ENCODE results near the gene PRAMEF18. TPM values are rescaled to one million over a fixed set of nuclear protein-coding genes. Genes with fewer than 3 reads are reported as not detected.

The PRAMEF18 gene, protein sequence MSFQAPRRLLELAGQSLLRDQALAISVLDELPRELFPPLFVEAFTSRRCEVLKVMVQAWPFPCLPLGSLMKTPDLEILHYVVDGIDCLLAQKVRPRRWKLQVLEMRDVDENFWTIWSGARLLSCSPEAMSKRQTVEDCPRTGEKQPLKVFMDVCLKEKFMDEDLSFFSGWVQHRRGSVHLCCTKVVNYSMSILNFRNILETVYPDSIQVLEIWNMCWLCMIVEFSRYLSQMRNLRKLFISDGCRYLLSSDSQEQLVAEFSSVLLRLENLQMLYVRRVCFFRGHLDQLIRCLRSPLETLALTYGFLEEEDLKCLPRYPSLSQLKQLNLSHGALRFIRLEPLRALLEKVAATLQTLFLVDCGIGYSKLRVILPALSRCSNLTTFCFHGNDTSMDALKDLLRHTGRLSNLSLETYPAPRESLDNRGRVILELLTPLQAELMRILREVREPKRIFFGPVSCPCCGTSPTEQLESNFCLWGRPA
- not detected for total RNA-seq

DNA sequence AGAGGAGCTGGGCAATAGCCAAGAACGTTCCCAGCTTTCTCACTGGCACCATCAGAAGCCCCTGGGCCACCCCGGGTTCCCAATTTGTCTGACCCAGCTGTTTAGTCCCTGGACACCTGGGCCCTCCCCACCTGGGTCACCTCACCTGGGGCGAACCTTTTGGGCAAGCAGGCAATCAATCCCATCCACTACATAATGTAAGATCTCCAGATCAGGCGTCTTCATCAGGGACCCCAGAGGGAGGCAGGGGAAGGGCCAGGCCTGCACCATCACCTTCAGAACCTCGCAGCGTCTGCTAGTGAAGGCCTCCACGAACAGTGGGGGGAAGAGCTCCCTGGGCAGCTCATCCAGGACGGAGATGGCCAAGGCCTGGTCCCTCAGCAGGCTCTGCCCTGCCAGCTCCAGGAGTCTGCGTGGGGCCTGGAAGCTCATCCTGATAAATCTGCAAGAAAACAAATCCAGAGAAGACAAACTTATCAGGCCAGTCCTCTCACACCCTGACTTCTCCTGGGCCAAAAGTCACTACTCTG, at the start of gene PRAMEF18:
Gene PRAMEF18 (minus strand): TSS at position 480 of the 530 bp plus-strand sequence. CDS start 48 bp downstream, at position 432.

DNA sequence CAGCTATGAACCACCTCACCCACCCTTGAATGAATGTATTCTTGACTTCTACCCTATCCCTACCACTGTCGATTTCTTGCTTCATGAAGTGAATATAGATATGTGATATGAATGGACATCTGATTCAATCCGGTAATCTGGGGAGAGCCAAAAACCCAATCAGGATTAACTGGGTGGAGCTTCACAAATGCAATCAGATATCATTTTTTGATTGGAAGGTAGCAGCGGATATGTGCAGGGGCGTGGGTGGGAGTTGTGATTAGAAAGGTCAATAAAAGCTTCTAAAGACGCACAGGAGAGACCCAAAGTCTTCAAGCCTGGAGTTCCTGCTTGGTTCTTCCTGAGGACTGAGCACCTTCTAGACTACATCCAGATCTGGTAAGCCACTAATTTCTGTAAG, 27.9 kb upstream of the PRAMEF18 start, which contains the start of gene PRAMEF5:
Gene PRAMEF5 (plus strand): TSS at position 301 of the 400 bp plus-strand sequence. CDS start 5,071 bp downstream, outside the sequence.

DNA sequence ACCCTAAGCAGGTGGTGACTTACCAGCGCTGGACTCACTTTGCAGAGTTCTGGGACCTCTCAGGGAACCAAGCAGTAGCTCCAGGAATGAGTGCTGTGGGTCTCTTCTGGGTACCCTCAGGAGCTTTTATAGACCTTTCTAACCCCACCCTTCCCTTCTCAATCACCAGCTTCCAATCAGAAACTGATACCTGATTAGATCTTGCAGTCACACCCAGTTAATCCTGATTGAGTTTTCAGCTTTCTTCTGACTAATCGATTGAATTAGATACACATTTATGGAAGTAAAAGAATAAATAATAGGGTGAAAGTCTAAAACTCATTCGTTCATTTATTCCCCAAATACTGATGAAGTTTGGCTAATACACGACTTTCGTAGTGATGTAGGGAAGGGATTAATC, 24.6 kb downstream of the PRAMEF18 start, which contains the start of gene PRAMEF13:
Gene PRAMEF13 (minus strand): TSS at position 101 of the 400 bp plus-strand sequence. CDS start 1,820 bp downstream, outside the sequence.

Other genes with a start within 250 kb of the PRAMEF18 start
- not detected for gene PRAMEF27, start 169.6 kb downstream of the PRAMEF18 start, total RNA-seq
- gene HNRNPCL3, start 165.4 kb downstream of the PRAMEF18 start, total RNA-seq = not detected
- gene PRAMEF25, start 155.4 kb downstream of the PRAMEF18 start, total RNA-seq = not detected
- gene HNRNPCL2, start 109.3 kb downstream of the PRAMEF18 start, total RNA-seq = not detected
- not detected for gene PRAMEF26, start 70.1 kb downstream of the PRAMEF18 start, total RNA-seq
- gene HNRNPCL4, start 60.5 kb downstream of the PRAMEF18 start, total RNA-seq = not detected
- not detected for gene PRAMEF9, start 54.3 kb downstream of the PRAMEF18 start, total RNA-seq
- not detected for gene PRAMEF13, start 24.7 kb downstream of the PRAMEF18 start, total RNA-seq
- gene PRAMEF5, start 28.0 kb upstream of the PRAMEF18 start, total RNA-seq = not detected
- not detected for gene PRAMEF8, start 59.0 kb upstream of the PRAMEF18 start, total RNA-seq
- gene PRAMEF33, start 77.4 kb upstream of the PRAMEF18 start, total RNA-seq = not detected
- not detected for gene PRAMEF15, start 89.4 kb upstream of the PRAMEF18 start, total RNA-seq
- not detected for gene PRAMEF14, start 121.0 kb upstream of the PRAMEF18 start, total RNA-seq
- gene PRAMEF19, start 145.8 kb upstream of the PRAMEF18 start, total RNA-seq = not detected
- gene PRAMEF17, start 163.5 kb upstream of the PRAMEF18 start, total RNA-seq = not detected
- gene PRAMEF20, start 184.3 kb upstream of the PRAMEF18 start, total RNA-seq = not detected

Data from camera-type eye (tissue), 1 donor.